HepG2 (cell line): ENCODE data around the gene MADCAM1. TPM values are rescaled to one million over a fixed set of nuclear protein-coding genes. Genes with fewer than 3 reads are reported as not detected.

ENCODE experiments used
- ATF6 ChIP-seq: sonication (generic); formaldehyde crosslinking; conservative IDR thresholded peaks from 2 replicates; pipeline ENCODE4 v1.4.0; 2020; ENCODE audit warnings: missing genetic modification reagents
- E2F2 ChIP-seq: sonication (generic); formaldehyde crosslinking; IDR thresholded peaks from 2 replicates; pipeline ENCODE4 v1.4.0; 2020; ENCODE audit warnings: missing genetic modification reagents, borderline replicate concordance
- EEA1 ChIP-seq: sonication (generic); formaldehyde crosslinking; IDR thresholded peaks from 2 replicates; pipeline ENCODE4 v1.5.1; 2020; ENCODE audit warnings: mild to moderate bottlenecking, missing genetic modification reagents, borderline replicate concordance
- HNF4A ChIP-seq: sonication (generic); formaldehyde crosslinking; IDR thresholded peaks from 2 replicates; pipeline ENCODE4 v1.4.0; 2020; ENCODE audit warnings: missing genetic modification reagents
- JDP2 ChIP-seq: sonication (generic); formaldehyde crosslinking; IDR thresholded peaks from 2 replicates; pipeline ENCODE4 v1.8.1; 2022; ENCODE audit warnings: missing genetic modification reagents, borderline replicate concordance
- MEIS1 ChIP-seq: sonication (generic); formaldehyde crosslinking; IDR thresholded peaks from 2 replicates; pipeline ENCODE4 v1.9.0; 2021; ENCODE audit warnings: mild to moderate bottlenecking, missing genetic modification reagents, moderate library complexity, borderline replicate concordance
- MXD1 ChIP-seq: sonication (generic); formaldehyde crosslinking; IDR thresholded peaks from 2 replicates; pipeline ENCODE4 v1.4.0; 2020; ENCODE audit warnings: mild to moderate bottlenecking, missing genetic modification reagents
- POLR2G ChIP-seq: fragments of 200-400 bp; formaldehyde crosslinking; IDR thresholded peaks from 2 replicates; pipeline ENCODE4 v1.6.1; 2018; ENCODE audit warnings: mild to moderate bottlenecking, low read depth, low read length, moderate library complexity
- PRMT3 ChIP-seq: sonication (generic); formaldehyde crosslinking; IDR thresholded peaks from 2 replicates; pipeline ENCODE4 v1.8.1; 2022; ENCODE audit warnings: low read depth, mild to moderate bottlenecking, moderate library complexity, missing genetic modification reagents, borderline replicate concordance
- SP4 ChIP-seq: sonication (generic); formaldehyde crosslinking; IDR thresholded peaks from 2 replicates; pipeline ENCODE4 v1.8.1; 2023; ENCODE audit warnings: mild to moderate bottlenecking, missing genetic modification reagents
- THAP8 ChIP-seq: sonication (generic); formaldehyde crosslinking; IDR thresholded peaks from 2 replicates; pipeline ENCODE4 v1.5.1; 2020; ENCODE audit warnings: missing genetic modification reagents, mild to moderate bottlenecking, borderline replicate concordance
- WIZ ChIP-seq: sonication (generic); formaldehyde crosslinking; IDR thresholded peaks from 2 replicates; pipeline ENCODE4 v1.5.1; 2020; ENCODE audit warnings: mild to moderate bottlenecking, missing genetic modification reagents
- ZFP36L2 ChIP-seq: sonication (generic); formaldehyde crosslinking; IDR thresholded peaks from 2 replicates; pipeline ENCODE4 v1.4.0; 2020; ENCODE audit warnings: missing genetic modification reagents
- ZKSCAN5 ChIP-seq: sonication (generic); formaldehyde crosslinking; IDR thresholded peaks from 2 replicates; pipeline ENCODE4 v1.5.1; 2020; ENCODE audit warnings: mild to moderate bottlenecking, missing genetic modification reagents
- ZNF275 ChIP-seq: sonication (generic); formaldehyde crosslinking; IDR thresholded peaks from 2 replicates; pipeline ENCODE4 v1.8.0; 2022; ENCODE audit warnings: missing genetic modification reagents, mild to moderate bottlenecking, inconsistent platforms, borderline replicate concordance
- ZNF30 ChIP-seq: sonication (generic); formaldehyde crosslinking; IDR thresholded peaks from 2 replicates; pipeline ENCODE4 v1.5.0; 2020; ENCODE audit warnings: mild to moderate bottlenecking, missing genetic modification reagents
- ZNF451 ChIP-seq: sonication (generic); formaldehyde crosslinking; IDR thresholded peaks from 2 replicates; pipeline ENCODE4 v1.5.0; 2020; ENCODE audit warnings: mild to moderate bottlenecking, missing genetic modification reagents
- ZNF546 ChIP-seq: sonication (generic); formaldehyde crosslinking; conservative IDR thresholded peaks from 2 replicates; pipeline ENCODE4 v1.8.1; 2023; ENCODE audit warnings: mild to moderate bottlenecking, missing genetic modification reagents
- ZNF710 ChIP-seq: sonication (generic); formaldehyde crosslinking; IDR thresholded peaks from 2 replicates; pipeline ENCODE4 v1.5.0; 2020; ENCODE audit warnings: mild to moderate bottlenecking, missing genetic modification reagents, borderline replicate concordance
- ZNF782 ChIP-seq: sonication (generic); formaldehyde crosslinking; IDR thresholded peaks from 2 replicates; pipeline ENCODE4 v1.4.0; 2020; ENCODE audit warnings: missing genetic modification reagents, mild to moderate bottlenecking, borderline replicate concordance
- polyA plus RNA-seq, 8 experiments: library from polyadenylated mRNA; depleted of rRNA in 3 of 8; stranded (reverse) in 7 of 8; unstranded in 1 of 8; fragments of >200 nt; fragmentation: Illumina TruSeq in 4 of 8; extraction: Trizol in 4 of 8; gene quantifications; 2 replicates each; pipeline versions ENCODE4 v1.2.1 to v1.2.3, GENCODE V29; 2011 to 2016; ENCODE audit warnings: low read depth in 4 of 8, missing spikeins in 1 of 8, mixed read lengths in 1 of 8; ENCODE audit not compliant: insufficient read depth in 1 of 8
- total RNA-seq, 5 experiments: library from RNA; depleted of rRNA; stranded (reverse); fragments of >200 nt; fragmentation: Illumina TruSeq; extraction: Trizol; gene quantifications; 2 replicates each; pipeline ENCODE4 v1.2.3, GENCODE V29; 2016; ENCODE audit warnings: low read depth in 1 of 5

MADCAM1 gene
- total and polyA plus RNA-seq, 2 of the 13 experiments (the other 11 are each of a cell fraction or from before 2014, with no cell fraction given), result 0.29 to 0.33 TPM

- TF ChIP-seq ZNF710 (CRISPR knock-in tag), result no peak
- no peak for TF ChIP-seq ZNF782 (CRISPR knock-in tag)
- no peak for TF ChIP-seq ZNF30 (CRISPR knock-in tag)
- TF ChIP-seq ZFP36L2 (CRISPR knock-in tag), result no peak
- no peak for TF ChIP-seq WIZ
- TF ChIP-seq E2F2, result no peak
- peak; percentile 69 for TF ChIP-seq POLR2G
- TF ChIP-seq MXD1 (CRISPR knock-in tag), result no peak
- peak; percentile 48; the same call in 1 of the 2 replicates for TF ChIP-seq SP4
- no peak for TF ChIP-seq ZKSCAN5 (CRISPR knock-in tag)
- TF ChIP-seq ZNF451 (CRISPR knock-in tag), result no peak
- TF ChIP-seq ATF6 (CRISPR knock-in tag), result no peak
- no peak for TF ChIP-seq PRMT3
- no peak for TF ChIP-seq THAP8 (CRISPR knock-in tag)
- peak; percentile 23; the same call in 1 of the 2 replicates for TF ChIP-seq HNF4A (CRISPR knock-in tag)
- no peak for TF ChIP-seq ZNF275
- no peak for TF ChIP-seq ZNF546
- TF ChIP-seq EEA1, result no peak
- TF ChIP-seq MEIS1 (CRISPR knock-in tag), result no peak
- TF ChIP-seq JDP2, result no peak
Measured at GRCh38 chr19:485583-486236, 10.6 kb upstream of the MADCAM1 start (continued).
